OCI-LY7 (cell line): ENCODE results near the gene TGFBR3. TPM values are rescaled to one million over a fixed set of nuclear protein-coding genes. Genes with fewer than 3 reads are reported as not detected.

ENCODE experiments used
- BruUV-seq: library from RNA; stranded (reverse); fragments of 400-500 nt; replicated peaks from 2 replicates; lab custom pipeline; 2021; lab: Mats Ljungman, UMichigan
- CTCF ChIA-PET: fragments of 300-600 bp; sonication (Branson Sonifier 250); formaldehyde crosslinking; loops from one replicate; lab custom pipeline; 2022; ENCODE audit warnings: antibody characterized with exemption; ENCODE audit not compliant: unreplicated experiment; lab: Charles Lee
- POLR2A ChIA-PET: fragments of 300-600 bp; sonication (Branson Sonifier 250); formaldehyde crosslinking; loops from one replicate; lab custom pipeline; 2022; ENCODE audit warnings: antibody characterized with exemption; lab: Charles Lee
- DNase-seq: peaks from one replicate; pipeline ENCODE4 v3.0.0-alpha.2; 2015; ENCODE audit warnings: low spot score
- H2AFZ ChIP-seq: fragments of 200-600 bp; sonication (generic), shearing (Covaris generic); 2 replicates; pipeline ENCODE4 v1.6.1; 2014; ENCODE audit warnings: mild to moderate bottlenecking, antibody characterized with exemption, low read length, moderate library complexity
- H3K27ac ChIP-seq: fragments of 200-600 bp; sonication (generic); 2 replicates; pipeline ENCODE4 v1.5.1; 2014; ENCODE audit warnings: mixed run types, low read depth, mild to moderate bottlenecking, moderate library complexity, low read length, inconsistent platforms; ENCODE audit not compliant: poor library complexity, severe bottlenecking
- H3K36me3 ChIP-seq: fragments of 200-600 bp; sonication (generic); 2 replicates; pipeline ENCODE4 v1.6.1; 2014; ENCODE audit warnings: mild to moderate bottlenecking, antibody characterized with exemption, low read length, moderate library complexity, mixed read lengths; ENCODE audit not compliant: insufficient read depth
- H3K4me1 ChIP-seq: fragments of 200-600 bp; sonication (generic); 2 replicates; pipeline ENCODE4 v1.5.1; 2014; ENCODE audit warnings: mild to moderate bottlenecking, low read length; ENCODE audit not compliant: insufficient read depth, poor library complexity, severe bottlenecking
- H3K4me2 ChIP-seq: fragments of 200-600 bp; sonication (generic); 2 replicates; pipeline ENCODE4 v1.6.1; 2014; ENCODE audit warnings: mild to moderate bottlenecking, low read length
- H3K4me3 ChIP-seq: fragments of 200-600 bp; sonication (generic); 2 replicates; pipeline ENCODE4 v1.5.1; 2014; ENCODE audit warnings: mild to moderate bottlenecking, low read depth, low read length; ENCODE audit not compliant: poor library complexity, severe bottlenecking
- H3K79me2 ChIP-seq: fragments of 200-600 bp; sonication (generic); 2 replicates; pipeline ENCODE4 v1.6.1; 2016; ENCODE audit warnings: low read depth, mild to moderate bottlenecking, low read length, moderate library complexity, mixed read lengths; ENCODE audit not compliant: insufficient read depth
- H3K9me2 ChIP-seq: fragments of 200-600 bp; sonication (generic); 2 replicates; pipeline ENCODE4 v1.6.1; 2016; ENCODE audit warnings: mild to moderate bottlenecking, low read length, mixed read lengths; ENCODE audit not compliant: insufficient read depth
- H3K9me3 ChIP-seq: fragments of 200-600 bp; sonication (generic); 2 replicates; pipeline ENCODE4 v1.6.1; 2014; ENCODE audit warnings: mild to moderate bottlenecking, mixed run types, low read length, mixed read lengths
- H4K20me1 ChIP-seq: fragments of 200-600 bp; sonication (generic); 2 replicates; pipeline ENCODE4 v1.6.1; 2014; ENCODE audit warnings: mild to moderate bottlenecking, antibody characterized with exemption, low read length, moderate library complexity, mixed read lengths; ENCODE audit not compliant: insufficient read depth
- EZH2phosphoT487 ChIP-seq: fragments of 200-600 bp; sonication (generic); IDR thresholded peaks from 2 replicates; pipeline ENCODE4 v1.6.1; 2018; ENCODE audit warnings: low read depth, borderline replicate concordance, mild to moderate bottlenecking, mixed run types, antibody characterized with exemption, low read length, moderate library complexity, mixed read lengths
- intact Hi-C: fragments of 100-400 bp; cut with micrococcal nuclease; formaldehyde crosslinking; loops from one replicate; pipeline ENCODE4 v1.10.0; 2022; ENCODE audit not compliant: unreplicated experiment
- total RNA-seq, 2 experiments: library from RNA; depleted of rRNA in 1 of 2; stranded (reverse); fragments of >200 nt in 1 of 2; shearing (Covaris generic) in 1 of 2; gene quantifications; 2 replicates each; pipeline ENCODE4 v1.2.3, GENCODE V29; 2014 to 2022
- TF ChIP-seq, protein P1 (sequence below): fragments of 200-600 bp; sonication (generic); conservative IDR thresholded peaks from 2 replicates; pipeline ENCODE4 v1.5.1; 2014; ENCODE audit warnings: mild to moderate bottlenecking, antibody characterized with exemption, low read length, moderate library complexity, mixed read lengths

TGFBR3 gene
- total RNA-seq, 2 experiments from 2014 or later = not detected

GRCh38 chr1:91676030-91676429 lies 209.9 kb downstream of the TGFBR3 start:
- Histone ChIP-seq H3K79me2 (no peaks in the 10 kb centered on the region), H3K4me3 (no peak overlapping the region), H3K9me3 (no peaks in the 10 kb centered on the region), H3K27ac (no peak overlapping the region), H4K20me1 (no peaks in the 10 kb centered on the region), H2AFZ (no peak overlapping the region), H3K9me2 (no peaks in the 10 kb centered on the region), H3K4me1 (no peaks in the 10 kb centered on the region), H3K4me2 (no peak overlapping the region), H3K36me3 (no peaks in the 10 kb centered on the region)
- ChIA-PET POLR2A (no interaction called here), CTCF (no interaction called here)
- no peak for DNase-seq
- no TSS peak for BruUV-seq
- intact Hi-C loops = no loop called here
- TF ChIP-seq, protein P1, sequence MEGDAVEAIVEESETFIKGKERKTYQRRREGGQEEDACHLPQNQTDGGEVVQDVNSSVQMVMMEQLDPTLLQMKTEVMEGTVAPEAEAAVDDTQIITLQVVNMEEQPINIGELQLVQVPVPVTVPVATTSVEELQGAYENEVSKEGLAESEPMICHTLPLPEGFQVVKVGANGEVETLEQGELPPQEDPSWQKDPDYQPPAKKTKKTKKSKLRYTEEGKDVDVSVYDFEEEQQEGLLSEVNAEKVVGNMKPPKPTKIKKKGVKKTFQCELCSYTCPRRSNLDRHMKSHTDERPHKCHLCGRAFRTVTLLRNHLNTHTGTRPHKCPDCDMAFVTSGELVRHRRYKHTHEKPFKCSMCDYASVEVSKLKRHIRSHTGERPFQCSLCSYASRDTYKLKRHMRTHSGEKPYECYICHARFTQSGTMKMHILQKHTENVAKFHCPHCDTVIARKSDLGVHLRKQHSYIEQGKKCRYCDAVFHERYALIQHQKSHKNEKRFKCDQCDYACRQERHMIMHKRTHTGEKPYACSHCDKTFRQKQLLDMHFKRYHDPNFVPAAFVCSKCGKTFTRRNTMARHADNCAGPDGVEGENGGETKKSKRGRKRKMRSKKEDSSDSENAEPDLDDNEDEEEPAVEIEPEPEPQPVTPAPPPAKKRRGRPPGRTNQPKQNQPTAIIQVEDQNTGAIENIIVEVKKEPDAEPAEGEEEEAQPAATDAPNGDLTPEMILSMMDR = no peak
- TF ChIP-seq EZH2phosphoT487 = no peak

DNA sequence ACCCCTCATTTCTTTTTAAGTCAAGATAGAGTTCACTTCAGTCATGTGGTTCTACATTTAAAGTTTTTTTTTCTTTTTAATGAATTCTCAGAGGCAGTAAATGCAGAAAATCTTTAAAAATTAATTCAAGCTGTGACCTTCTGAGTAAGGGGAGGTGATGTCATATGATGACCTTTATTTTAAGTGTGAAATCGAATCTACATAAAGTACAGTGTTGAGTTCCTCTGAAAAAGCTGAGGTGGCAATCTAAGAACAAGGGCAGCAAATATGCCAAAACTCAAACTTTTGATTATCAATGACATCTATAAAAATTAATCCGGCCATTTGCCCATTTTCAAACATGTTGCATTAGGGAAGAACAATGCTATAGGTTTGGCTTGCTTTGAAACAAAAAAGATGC lies 211.8 kb downstream of the TGFBR3 start:
- intact Hi-C loops = no loop called here
- Histone ChIP-seq H2AFZ (no peak overlapping the region), H3K4me3 (no peak overlapping the region), H3K9me3 (no peaks in the 10 kb centered on the region), H4K20me1 (no peaks in the 10 kb centered on the region), H3K4me2 (no peak overlapping the region), H3K36me3 (no peaks in the 10 kb centered on the region), H3K27ac (no peak overlapping the region), H3K4me1 (no peaks in the 10 kb centered on the region), H3K79me2 (no peaks in the 10 kb centered on the region), H3K9me2 (no peaks in the 10 kb centered on the region)
- BruUV-seq = no TSS peak
- ChIA-PET POLR2A (no interaction called here), CTCF (no interaction called here)
- TF ChIP-seq, protein P1 = no peak
- TF ChIP-seq EZH2phosphoT487 = no peak
- no peak for DNase-seq

DNA sequence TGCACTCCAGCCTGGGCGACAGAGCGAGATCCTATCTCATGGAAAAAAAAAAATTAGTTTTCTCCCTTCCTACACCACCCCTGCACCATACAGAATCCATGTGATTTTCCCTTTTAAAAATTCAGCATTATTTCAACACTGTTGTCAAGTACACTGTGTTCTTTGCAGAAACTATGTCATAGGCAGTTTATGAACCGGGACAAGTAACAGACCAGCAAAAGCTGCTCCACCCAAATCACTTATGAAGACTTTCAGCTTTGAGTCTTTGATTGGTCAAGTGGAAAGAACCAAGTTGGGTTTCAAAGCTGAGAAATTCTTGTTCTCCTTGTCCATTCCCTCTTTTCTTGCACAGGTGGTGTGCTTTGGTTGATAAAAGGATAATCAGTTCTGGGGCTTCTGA lies 212.3 kb downstream of the TGFBR3 start:
- ChIA-PET POLR2A (no interaction called here), CTCF (no interaction called here)
- TF ChIP-seq EZH2phosphoT487 = no peak
- TF ChIP-seq, protein P1 = no peak
- Histone ChIP-seq H3K4me2 (no peak overlapping the region), H3K4me3 (no peak overlapping the region), H2AFZ (no peak overlapping the region), H3K9me2 (no peaks in the 10 kb centered on the region), H3K9me3 (no peaks in the 10 kb centered on the region), H3K79me2 (no peaks in the 10 kb centered on the region), H3K36me3 (no peaks in the 10 kb centered on the region), H3K4me1 (no peaks in the 10 kb centered on the region), H3K27ac (no peak overlapping the region), H4K20me1 (no peaks in the 10 kb centered on the region)
- intact Hi-C loops = no loop called here
- BruUV-seq = no TSS peak
- DNase-seq = no peak
